Liver (tissue), 9 donors: Measurements from ENCODE around the gene TMEM175. TPM values are rescaled to one million over a fixed set of nuclear protein-coding genes. Genes with fewer than 3 reads are reported as not detected.

Experiments
- DNase-seq: peaks from one replicate; pipeline ENCODE4 v3.0.0-alpha.2; 2017; ENCODE audit warnings: low spot score
- H3K27ac ChIP-seq, 2 donors: one replicate each; pipeline ENCODE4 v1.7.0; 2013; ENCODE audit warnings: inconsistent platforms in 2 of 2, low read length in 2 of 2, control low read depth in 1 of 2, low read depth in 1 of 2, mild to moderate bottlenecking in 1 of 2
- H3K27me3 ChIP-seq, 4 donors: one replicate each; pipeline versions ENCODE4 v1.6.1 to v1.7.0; 2013; ENCODE audit warnings: low read length in 3 of 4, inconsistent platforms in 1 of 4, mild to moderate bottlenecking in 1 of 4, moderate library complexity in 1 of 4; ENCODE audit not compliant: control insufficient read depth in 4 of 4, insufficient read depth in 4 of 4
- H3K36me3 ChIP-seq, 4 donors: one replicate each; pipeline versions ENCODE4 v1.6.1 to v1.7.0; 2013; ENCODE audit warnings: low read length in 3 of 4, mild to moderate bottlenecking in 3 of 4, low read depth in 1 of 4, moderate library complexity in 1 of 4; ENCODE audit not compliant: control insufficient read depth in 4 of 4, insufficient read depth in 3 of 4
- H3K4me1 ChIP-seq, 4 donors: one replicate each; pipeline versions ENCODE4 v1.6.1 to v1.7.0; 2013; ENCODE audit warnings: low read length in 3 of 4, mild to moderate bottlenecking in 3 of 4, moderate library complexity in 1 of 4; ENCODE audit not compliant: control insufficient read depth in 4 of 4, insufficient read depth in 4 of 4
- H3K4me3 ChIP-seq, 3 donors: one replicate each; pipeline versions ENCODE4 v1.6.1 to v1.7.0; 2013; ENCODE audit warnings: low read length in 3 of 3, control low read depth in 1 of 3, low read depth in 1 of 3, mild to moderate bottlenecking in 1 of 3
- H3K9ac ChIP-seq, 2 donors: one replicate each; pipeline ENCODE4 v1.7.0; 2013; ENCODE audit warnings: low read length in 2 of 2, mild to moderate bottlenecking in 2 of 2, moderate library complexity in 2 of 2, control low read depth in 1 of 2, low read depth in 1 of 2
- H3K9me3 ChIP-seq, 4 donors: one replicate each; pipeline versions ENCODE4 v1.6.1 to v1.7.0; 2013; ENCODE audit warnings: low read length in 3 of 4; ENCODE audit not compliant: control insufficient read depth in 4 of 4
- EGR1 ChIP-seq, 2 donors: IDR thresholded peaks; 2 replicates each; pipeline ENCODE4 v1.6.1; 2016 to 2018; ENCODE audit warnings: antibody characterized with exemption in 2 of 2, low read depth in 2 of 2
- FOXA1 ChIP-seq: IDR thresholded peaks from 2 replicates; pipeline ENCODE4 v1.6.1; 2016; ENCODE audit warnings: antibody characterized with exemption
- FOXA2 ChIP-seq: IDR thresholded peaks from 2 replicates; pipeline ENCODE4 v1.6.1; 2016; ENCODE audit warnings: antibody characterized with exemption
- GABPA ChIP-seq, 2 donors: IDR thresholded peaks in 1 of 2; conservative IDR thresholded peaks in 1 of 2; 2 replicates each; pipeline ENCODE4 v1.6.1; 2016; ENCODE audit warnings: antibody characterized with exemption in 2 of 2, mild to moderate bottlenecking in 1 of 2, moderate library complexity in 1 of 2
- HNF4A ChIP-seq, 2 donors: conservative IDR thresholded peaks; 2 replicates each; pipeline ENCODE4 v1.6.1; 2016; ENCODE audit warnings: antibody characterized with exemption in 2 of 2, mild to moderate bottlenecking in 2 of 2
- HNF4G ChIP-seq: IDR thresholded peaks from 2 replicates; pipeline ENCODE4 v1.6.1; 2016; ENCODE audit warnings: antibody characterized with exemption
- NR2F2 ChIP-seq: IDR thresholded peaks from 2 replicates; pipeline ENCODE4 v1.6.1; 2016; ENCODE audit warnings: antibody characterized with exemption
- RAD21 ChIP-seq, 2 donors: IDR thresholded peaks; 2 replicates each; pipeline ENCODE4 v1.6.1; 2016; ENCODE audit warnings: antibody characterized with exemption in 2 of 2, mild to moderate bottlenecking in 2 of 2
- SP1 ChIP-seq: IDR thresholded peaks from 2 replicates; pipeline ENCODE4 v1.6.1; 2018; ENCODE audit warnings: antibody characterized with exemption, mild to moderate bottlenecking
- TAF1 ChIP-seq: conservative IDR thresholded peaks from 2 replicates; pipeline ENCODE4 v1.6.1; 2016; ENCODE audit warnings: antibody characterized with exemption, mild to moderate bottlenecking
- YY1 ChIP-seq: IDR thresholded peaks from 2 replicates; pipeline ENCODE4 v1.6.1; 2016; ENCODE audit warnings: antibody characterized with exemption, mild to moderate bottlenecking
- WGBS: extraction: QIAGEN DNeasy Blood & Tissue Kit; methylation state at CpG from one replicate; pipeline ENCODE4 v1.1.7; 2013; 5-methylcytosine and 5-hydroxymethylcytosine counted together
- polyA plus RNA-seq, 2 donors: library from polyadenylated mRNA; stranded (reverse) in 1 of 2; unstranded in 1 of 2; fragments of 200-250 nt in 1 of 2; fragments of >200 nt in 1 of 2; fragmentation: Nextera tagmentation in 1 of 2; extraction: Ambion mirVana in 1 of 2; gene quantifications; one replicate each; pipeline versions ENCODE4 v1.2.1 to v1.2.3, GENCODE V29; 2013 to 2015
- total RNA-seq, 2 donors: library from RNA; depleted of rRNA; stranded (reverse); fragments of >200 nt; gene quantifications; one replicate each; pipeline ENCODE4 v1.2.3, GENCODE V29; 2014
- TF ChIP-seq, protein P1 (sequence below): IDR thresholded peaks from 2 replicates; pipeline ENCODE4 v1.6.1; 2016; ENCODE audit warnings: antibody characterized with exemption
- TF ChIP-seq, protein P2 (sequence below): fragments of 150-350 bp; IDR thresholded peaks from 2 replicates; pipeline ENCODE4 v1.5.1; 2017; ENCODE audit warnings: improper control_type of control experiment, low read depth, low read length; ENCODE audit not compliant: missing input control
- TF ChIP-seq, protein P3 (sequence below): IDR thresholded peaks from 2 replicates; pipeline ENCODE4 v1.6.1; 2016; ENCODE audit warnings: antibody characterized with exemption
- TF ChIP-seq, protein P4 (sequence below): IDR thresholded peaks from 2 replicates; pipeline ENCODE4 v1.6.1; 2016; ENCODE audit warnings: antibody characterized with exemption
- TF ChIP-seq, protein P5 (sequence below): IDR thresholded peaks from 2 replicates; pipeline ENCODE4 v1.6.1; 2016; ENCODE audit warnings: antibody characterized with exemption, mild to moderate bottlenecking
- donor health status: healthy.
- donor health status: healthy.
- donor health status: healthy.
- donor health status: healthy.
- donor health status: healthy.

Gene TMEM175
- total and polyA plus RNA-seq, 4 donors, result 18.6 to 26.3 (median 25.5) TPM

DNA sequence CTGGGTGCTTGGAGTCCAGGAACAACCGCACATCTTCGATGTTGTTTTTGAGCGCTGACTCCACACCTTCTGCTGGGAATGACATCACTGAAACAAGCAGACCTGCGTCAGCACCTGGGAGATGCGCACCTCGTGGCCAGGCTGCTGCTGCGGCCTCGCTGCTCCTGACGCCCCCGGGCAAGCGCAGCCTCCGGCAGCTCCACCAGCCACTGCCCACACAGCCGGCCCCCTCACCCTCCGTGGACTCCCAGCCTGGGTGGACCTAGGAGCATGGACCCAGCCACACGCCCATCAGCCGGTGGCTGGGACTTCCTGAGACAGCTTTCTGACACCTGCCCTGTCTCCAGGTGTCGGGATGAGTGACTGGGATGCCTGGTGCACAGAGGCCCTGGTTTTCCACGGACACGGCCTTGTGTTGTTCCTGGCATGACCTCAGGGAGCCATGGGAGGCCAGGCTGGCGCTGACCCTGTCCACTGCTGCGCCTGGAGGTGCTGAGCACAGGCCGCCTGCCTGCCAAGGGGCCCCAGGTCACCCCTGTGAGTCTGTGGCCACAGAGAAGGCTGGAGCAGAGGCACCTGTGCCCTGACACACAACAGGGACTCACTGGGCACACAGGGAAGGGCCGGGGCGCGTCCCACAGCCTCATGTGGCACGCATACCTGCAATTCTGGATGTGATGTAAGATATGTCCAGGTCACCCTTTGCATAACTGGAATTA, 48.7 kb upstream of the TMEM175 start:
- H3K4me3 ChIP-seq, result no peak overlapping the region
- H3K36me3 ChIP-seq, result peaks cover 12 to 87% (median 36%) of the 10 kb centered on the region in 4 donors
- H3K27ac ChIP-seq, result no peak overlapping the region
- no peaks in the 10 kb centered on the region for H3K9me3 ChIP-seq
- H3K27me3 ChIP-seq, result no peaks in the 10 kb centered on the region
- no peak for TF ChIP-seq FOXA2
- no peak for TF ChIP-seq GABPA (IDR thresholded peaks at IDR 0.05 in 1 of 2, conservative IDR thresholded peaks at IDR 0.05 in 1 of 2)
- TF ChIP-seq, protein P1, sequence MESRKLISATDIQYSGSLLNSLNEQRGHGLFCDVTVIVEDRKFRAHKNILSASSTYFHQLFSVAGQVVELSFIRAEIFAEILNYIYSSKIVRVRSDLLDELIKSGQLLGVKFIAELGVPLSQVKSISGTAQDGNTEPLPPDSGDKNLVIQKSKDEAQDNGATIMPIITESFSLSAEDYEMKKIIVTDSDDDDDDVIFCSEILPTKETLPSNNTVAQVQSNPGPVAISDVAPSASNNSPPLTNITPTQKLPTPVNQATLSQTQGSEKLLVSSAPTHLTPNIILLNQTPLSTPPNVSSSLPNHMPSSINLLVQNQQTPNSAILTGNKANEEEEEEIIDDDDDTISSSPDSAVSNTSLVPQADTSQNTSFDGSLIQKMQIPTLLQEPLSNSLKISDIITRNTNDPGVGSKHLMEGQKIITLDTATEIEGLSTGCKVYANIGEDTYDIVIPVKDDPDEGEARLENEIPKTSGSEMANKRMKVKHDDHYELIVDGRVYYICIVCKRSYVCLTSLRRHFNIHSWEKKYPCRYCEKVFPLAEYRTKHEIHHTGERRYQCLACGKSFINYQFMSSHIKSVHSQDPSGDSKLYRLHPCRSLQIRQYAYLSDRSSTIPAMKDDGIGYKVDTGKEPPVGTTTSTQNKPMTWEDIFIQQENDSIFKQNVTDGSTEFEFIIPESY, result no peak
- TF ChIP-seq YY1, result no peak
- TF ChIP-seq EGR1 (IDR thresholded peaks at IDR 0.05; ENCODE audit: low read depth in 2 of 2), result no peak
- TF ChIP-seq FOXA1, result no peak
- TF ChIP-seq, protein P2, sequence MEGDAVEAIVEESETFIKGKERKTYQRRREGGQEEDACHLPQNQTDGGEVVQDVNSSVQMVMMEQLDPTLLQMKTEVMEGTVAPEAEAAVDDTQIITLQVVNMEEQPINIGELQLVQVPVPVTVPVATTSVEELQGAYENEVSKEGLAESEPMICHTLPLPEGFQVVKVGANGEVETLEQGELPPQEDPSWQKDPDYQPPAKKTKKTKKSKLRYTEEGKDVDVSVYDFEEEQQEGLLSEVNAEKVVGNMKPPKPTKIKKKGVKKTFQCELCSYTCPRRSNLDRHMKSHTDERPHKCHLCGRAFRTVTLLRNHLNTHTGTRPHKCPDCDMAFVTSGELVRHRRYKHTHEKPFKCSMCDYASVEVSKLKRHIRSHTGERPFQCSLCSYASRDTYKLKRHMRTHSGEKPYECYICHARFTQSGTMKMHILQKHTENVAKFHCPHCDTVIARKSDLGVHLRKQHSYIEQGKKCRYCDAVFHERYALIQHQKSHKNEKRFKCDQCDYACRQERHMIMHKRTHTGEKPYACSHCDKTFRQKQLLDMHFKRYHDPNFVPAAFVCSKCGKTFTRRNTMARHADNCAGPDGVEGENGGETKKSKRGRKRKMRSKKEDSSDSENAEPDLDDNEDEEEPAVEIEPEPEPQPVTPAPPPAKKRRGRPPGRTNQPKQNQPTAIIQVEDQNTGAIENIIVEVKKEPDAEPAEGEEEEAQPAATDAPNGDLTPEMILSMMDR, result no peak
- TF ChIP-seq HNF4A (conservative IDR thresholded peaks at IDR 0.05), result no peak
- no peak for TF ChIP-seq NR2F2
- no peak for TF ChIP-seq RAD21 (IDR thresholded peaks at IDR 0.05)
- TF ChIP-seq TAF1, result no peak
- TF ChIP-seq, protein P3, sequence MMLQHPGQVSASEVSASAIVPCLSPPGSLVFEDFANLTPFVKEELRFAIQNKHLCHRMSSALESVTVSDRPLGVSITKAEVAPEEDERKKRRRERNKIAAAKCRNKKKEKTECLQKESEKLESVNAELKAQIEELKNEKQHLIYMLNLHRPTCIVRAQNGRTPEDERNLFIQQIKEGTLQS, result no peak
- TF ChIP-seq SP1, result no peak
- TF ChIP-seq HNF4G, result no peak
- TF ChIP-seq, protein P4, sequence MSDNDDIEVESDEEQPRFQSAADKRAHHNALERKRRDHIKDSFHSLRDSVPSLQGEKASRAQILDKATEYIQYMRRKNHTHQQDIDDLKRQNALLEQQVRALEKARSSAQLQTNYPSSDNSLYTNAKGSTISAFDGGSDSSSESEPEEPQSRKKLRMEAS, result no peak
- TF ChIP-seq, protein P5, sequence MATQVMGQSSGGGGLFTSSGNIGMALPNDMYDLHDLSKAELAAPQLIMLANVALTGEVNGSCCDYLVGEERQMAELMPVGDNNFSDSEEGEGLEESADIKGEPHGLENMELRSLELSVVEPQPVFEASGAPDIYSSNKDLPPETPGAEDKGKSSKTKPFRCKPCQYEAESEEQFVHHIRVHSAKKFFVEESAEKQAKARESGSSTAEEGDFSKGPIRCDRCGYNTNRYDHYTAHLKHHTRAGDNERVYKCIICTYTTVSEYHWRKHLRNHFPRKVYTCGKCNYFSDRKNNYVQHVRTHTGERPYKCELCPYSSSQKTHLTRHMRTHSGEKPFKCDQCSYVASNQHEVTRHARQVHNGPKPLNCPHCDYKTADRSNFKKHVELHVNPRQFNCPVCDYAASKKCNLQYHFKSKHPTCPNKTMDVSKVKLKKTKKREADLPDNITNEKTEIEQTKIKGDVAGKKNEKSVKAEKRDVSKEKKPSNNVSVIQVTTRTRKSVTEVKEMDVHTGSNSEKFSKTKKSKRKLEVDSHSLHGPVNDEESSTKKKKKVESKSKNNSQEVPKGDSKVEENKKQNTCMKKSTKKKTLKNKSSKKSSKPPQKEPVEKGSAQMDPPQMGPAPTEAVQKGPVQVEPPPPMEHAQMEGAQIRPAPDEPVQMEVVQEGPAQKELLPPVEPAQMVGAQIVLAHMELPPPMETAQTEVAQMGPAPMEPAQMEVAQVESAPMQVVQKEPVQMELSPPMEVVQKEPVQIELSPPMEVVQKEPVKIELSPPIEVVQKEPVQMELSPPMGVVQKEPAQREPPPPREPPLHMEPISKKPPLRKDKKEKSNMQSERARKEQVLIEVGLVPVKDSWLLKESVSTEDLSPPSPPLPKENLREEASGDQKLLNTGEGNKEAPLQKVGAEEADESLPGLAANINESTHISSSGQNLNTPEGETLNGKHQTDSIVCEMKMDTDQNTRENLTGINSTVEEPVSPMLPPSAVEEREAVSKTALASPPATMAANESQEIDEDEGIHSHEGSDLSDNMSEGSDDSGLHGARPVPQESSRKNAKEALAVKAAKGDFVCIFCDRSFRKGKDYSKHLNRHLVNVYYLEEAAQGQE, result no peak
- H3K9ac ChIP-seq, result no peak overlapping the region
- WGBS, result 94% methylated on average over 26 of the region's 26 CpGs
- no peak for DNase-seq
- H3K4me1 ChIP-seq, result no peaks in the 10 kb centered on the region
